Activated T-helper 9 cell treated with anti-CD3 and anti-CD28 coated beads, Interleukin-2, amount 50 U/mL, for 16 hours (primary cell): ENCODE results near the gene HNRNPUL2.

Experiments used
- DNase-seq: peaks from one replicate; pipeline ENCODE4 v3.0.0-alpha.2; 2020; ENCODE audit warnings: low read depth

Gene HNRNPUL2

GRCh38 chr11:62667460-62667859 is 59.8 kb downstream of the HNRNPUL2 start:
- DNase-seq: no peak

- no peak for DNase-seq
Measured at GRCh38 chr11:62666259-62666926, 60.9 kb downstream of the HNRNPUL2 start.

GRCh38 chr11:62665599-62666258 is 61.5 kb downstream of the HNRNPUL2 start:
- peak; percentile 48 for DNase-seq

GRCh38 chr11:62665075-62665598 is 62.1 kb downstream of the HNRNPUL2 start, which contains the start of the genes C11orf98 and CSKMT:
Gene C11orf98, minus strand, starts transcription at chr11:62665210. Its CDS starts 41 bp downstream, at chr11:62665169.
Gene CSKMT, plus strand, starts transcription at chr11:62665312. Its CDS starts 568 bp downstream, at chr11:62665880.
- DNase-seq: peak; percentile 91

GRCh38 chr11:62664405-62665074 is 62.7 kb downstream of the HNRNPUL2 start:
- DNase-seq: peak; percentile 36
